CD4-positive, alpha-beta memory T cell (primary cell): Measurements from ENCODE around the gene MXI1. TPM values are rescaled to one million over a fixed set of nuclear protein-coding genes. Genes with fewer than 3 reads are reported as not detected.
A peak's percentile ranks its signal among the peaks of the same experiment; 100 is the strongest.
"Not testable (repeated sequence)": the region's sequence is repeated elsewhere in the genome, so short reads cannot be mapped to it uniquely, and the experiment has no call there.

Experiments used
- CTCF ChIA-PET: fragments of 350-600 bp; sonication (Branson Sonifier 250); formaldehyde crosslinking; loops from one replicate; lab custom pipeline; 2021; ENCODE audit warnings: inconsistent platforms; ENCODE audit not compliant: partially characterized antibody; lab: Charles Lee
- POLR2A ChIA-PET: fragments of 350-600 bp; sonication (Branson Sonifier 250); formaldehyde crosslinking; loops from one replicate; lab custom pipeline; 2021; ENCODE audit not compliant: partially characterized antibody; lab: Charles Lee
- DNase-seq, 5 donors: peaks; one replicate each; pipeline versions ENCODE4 v3.0.0 to v3.0.0-alpha.2; 2020 to 2022; ENCODE audit warnings: mixed read lengths in 1 of 5
- H3K27ac ChIP-seq: one replicate; pipeline ENCODE4 v1.7.0; 2013; ENCODE audit warnings: low read depth, low read length
- H3K27me3 ChIP-seq: 2 replicates; pipeline ENCODE4 v1.7.0; 2013; ENCODE audit warnings: mild to moderate bottlenecking, low read length, moderate library complexity; ENCODE audit not compliant: insufficient read depth
- H3K36me3 ChIP-seq: 2 replicates; pipeline ENCODE4 v1.7.0; 2013; ENCODE audit warnings: mild to moderate bottlenecking, low read length, moderate library complexity; ENCODE audit not compliant: insufficient read depth
- H3K4me1 ChIP-seq: 2 replicates; pipeline ENCODE4 v1.7.0; 2013; ENCODE audit warnings: mild to moderate bottlenecking, low read length, moderate library complexity; ENCODE audit not compliant: insufficient read depth
- H3K4me3 ChIP-seq, 2 donors: one replicate each; pipeline ENCODE4 v1.7.0; 2013; ENCODE audit warnings: low read length in 2 of 2, mild to moderate bottlenecking in 1 of 2
- H3K9me3 ChIP-seq, 2 donors: one replicate each; pipeline ENCODE4 v1.7.0; 2013; ENCODE audit warnings: low read length in 2 of 2, control low read depth in 1 of 2; ENCODE audit not compliant: control insufficient read depth in 1 of 2
- H3K27ac Mint-ChIP-seq, 7 donors: one replicate each; pipeline ENCODE4 v1.8.0; 2020 to 2021; ENCODE audit warnings: mixed read lengths in 7 of 7, mild to moderate bottlenecking in 6 of 7, inconsistent platforms in 3 of 7, moderate library complexity in 3 of 7
- H3K27me3 Mint-ChIP-seq, 2 donors: one replicate each; pipeline ENCODE4 v1.8.0; 2020 to 2021; ENCODE audit warnings: mixed read lengths in 2 of 2
- H3K36me3 Mint-ChIP-seq, 2 donors: one replicate each; pipeline ENCODE4 v1.8.0; 2020 to 2021; ENCODE audit warnings: mixed read lengths in 2 of 2, inconsistent platforms in 1 of 2, mild to moderate bottlenecking in 1 of 2
- H3K4me1 Mint-ChIP-seq, 4 donors: one replicate each; pipeline ENCODE4 v1.8.0; 2020 to 2021; ENCODE audit warnings: mixed read lengths in 4 of 4, mild to moderate bottlenecking in 1 of 4
- H3K4me3 Mint-ChIP-seq, 8 donors: one replicate each; pipeline ENCODE4 v1.8.0; 2020 to 2021; ENCODE audit warnings: mixed read lengths in 8 of 8, mild to moderate bottlenecking in 7 of 8, moderate library complexity in 6 of 8, inconsistent platforms in 3 of 8
- H3K9me3 Mint-ChIP-seq, 8 donors: one replicate each; pipeline ENCODE4 v1.8.0; 2020 to 2021; ENCODE audit warnings: mixed read lengths in 8 of 8, mild to moderate bottlenecking in 5 of 8, inconsistent platforms in 3 of 8, moderate library complexity in 1 of 8
- intact Hi-C: fragments of 100-400 bp; cut with micrococcal nuclease; formaldehyde crosslinking; loops from one replicate; pipeline ENCODE4 v1.15.1; 2023
- polyA plus RNA-seq, 2 donors: library from polyadenylated mRNA; unstranded; fragments of 300-500 nt; fragmentation: Illumina TruSeq; gene quantifications; one replicate each; pipeline ENCODE4 v1.2.3, GENCODE V29; 2021
- total RNA-seq, 2 experiments: library from RNA; stranded (reverse); gene quantifications; one replicate each; pipeline ENCODE4 v1.2.3, GENCODE V29; 2021

Gene MXI1
- total and polyA plus RNA-seq, 4 experiments from 2014 or later = 32.1 to 56.6 (median 52.1) TPM

DNA sequence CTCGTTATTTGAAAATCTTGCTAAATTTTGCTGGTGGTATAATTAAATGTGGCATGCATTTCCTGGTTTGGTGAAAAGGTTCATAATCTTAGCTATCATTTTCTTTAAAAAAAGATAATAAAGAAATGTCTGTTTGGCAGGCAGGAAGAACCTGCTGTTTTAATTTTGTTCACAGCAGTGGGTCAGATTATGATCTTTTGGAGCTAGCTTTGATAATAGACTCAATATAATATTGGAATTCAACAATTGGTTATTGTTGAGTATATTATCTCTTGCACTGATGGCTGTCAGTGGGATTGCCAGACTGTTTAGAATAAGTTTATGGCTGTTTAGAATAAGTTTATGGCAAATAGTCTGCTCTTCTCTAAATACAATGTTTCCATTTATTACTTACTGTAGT lies 35.1 kb downstream of the MXI1 start:
- no peak overlapping the region for H3K27ac ChIP-seq
- peak overlapping the region in 1 of 7 donors; percentile 6 for H3K27ac Mint-ChIP-seq
- ChIA-PET CTCF (interaction anchor here (1.3 to 1.4 kb wide), 3 partner anchors 13 to 33 kb away, joined by 3 read pairs; no protein-coding TSS in a partner anchor), POLR2A (interaction anchor here (0.9 to 1.5 kb wide), 3 partner anchors 10 to 32 kb away, joined by 3 to 6 read pairs (median 3); no protein-coding TSS in a partner anchor)
- peak overlapping the region in 4 of 8 donors; percentile 33 to 71 (median 46) for H3K4me3 Mint-ChIP-seq
- H3K27me3 Mint-ChIP-seq = no peaks in the 10 kb centered on the region
- H3K4me1 Mint-ChIP-seq = peaks cover 22 to 47% (median 36%) of the 10 kb centered on the region in 4 donors
- no peak for DNase-seq
- H3K4me3 ChIP-seq = no peak overlapping the region
- H3K9me3 ChIP-seq = no peaks in the 10 kb centered on the region
- no peaks in the 10 kb centered on the region for H3K27me3 ChIP-seq
- intact Hi-C loops = loop anchor here (5.0 kb wide), 1 partner anchor 35 kb away; the partner anchor contains the start of gene MXI1
- peaks cover 28% of the 10 kb centered on the region for H3K4me1 ChIP-seq
- H3K9me3 Mint-ChIP-seq = peaks cover 0 to 11% (median 0%) of the 10 kb centered on the region in 8 donors
- H3K36me3 Mint-ChIP-seq = peaks cover 37 to 47% of the 10 kb centered on the region in 2 donors
- H3K36me3 ChIP-seq = peaks cover 9% of the 10 kb centered on the region

DNA sequence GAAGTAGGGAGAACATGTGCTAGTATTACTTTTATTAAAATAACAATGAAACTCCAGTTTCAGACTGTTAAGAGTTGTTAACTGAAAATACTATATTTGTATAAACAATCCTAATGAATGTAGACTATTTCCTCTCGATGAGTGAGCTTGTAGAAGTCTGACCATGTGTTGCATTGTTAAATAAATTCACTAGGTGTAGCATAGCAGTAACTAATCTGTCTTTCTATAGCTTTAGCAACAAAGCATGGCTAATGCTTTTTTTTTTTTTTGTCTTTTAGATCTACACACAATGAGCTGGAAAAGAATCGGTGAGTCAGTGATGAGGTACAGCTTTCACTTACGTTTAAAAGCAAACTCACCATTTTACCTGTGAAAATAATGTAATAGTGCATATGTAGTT lies 37.1 kb downstream of the MXI1 start:
- peaks cover 23% of the 10 kb centered on the region for H3K4me1 ChIP-seq
- intact Hi-C loops = loop anchor here (5.0 kb wide), 1 partner anchor 37 kb away; the partner anchor contains the start of gene MXI1
- POLR2A ChIA-PET = interaction anchor here (1.1 to 1.4 kb wide), 2 partner anchors 15 to 60 kb away, joined by 3 to 4 read pairs; partner anchors contain the start of gene SMNDC1
- H3K9me3 ChIP-seq = no peaks in the 10 kb centered on the region
- peaks cover 9% of the 10 kb centered on the region for H3K36me3 ChIP-seq
- H3K4me3 ChIP-seq = no peak overlapping the region
- peaks cover 0 to 4% (median 0%) of the 10 kb centered on the region in 8 donors for H3K9me3 Mint-ChIP-seq
- H3K36me3 Mint-ChIP-seq = peaks cover 28 to 42% of the 10 kb centered on the region in 2 donors
- H3K27ac Mint-ChIP-seq = no peak overlapping the region
- no peaks in the 10 kb centered on the region for H3K27me3 Mint-ChIP-seq
- no peaks in the 10 kb centered on the region for H3K27me3 ChIP-seq
- CTCF ChIA-PET = interaction anchor here (1.0 to 1.8 kb wide), 3 partner anchors 10 to 34 kb away, joined by 3 to 5 read pairs (median 3); no protein-coding TSS in a partner anchor
- H3K4me1 Mint-ChIP-seq = peaks cover 19 to 39% (median 28%) of the 10 kb centered on the region in 4 donors
- no peak overlapping the region for H3K4me3 Mint-ChIP-seq
- no peak for DNase-seq
- no peak overlapping the region for H3K27ac ChIP-seq

DNA sequence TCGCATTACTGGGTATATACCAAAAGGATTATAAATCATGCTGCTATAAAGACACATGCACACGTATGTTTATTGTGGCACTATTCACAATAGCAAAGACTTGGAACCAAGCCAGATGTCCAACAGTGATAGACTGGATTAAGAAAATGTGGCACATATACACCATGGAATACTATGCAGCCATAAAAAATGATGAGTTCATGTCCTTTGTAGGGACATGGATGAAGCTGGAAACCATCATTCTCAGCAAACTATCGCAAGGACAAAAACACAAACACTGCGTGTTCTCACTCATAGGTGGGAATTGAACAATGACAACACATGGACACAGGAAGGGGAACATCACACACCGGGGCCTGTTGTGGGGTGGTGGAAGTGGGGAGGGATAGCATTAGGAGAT lies 40.4 kb downstream of the MXI1 start:
- Mint-ChIP-seq H3K27ac (peak overlapping the region in 2 of 7 donors; percentile 1 to 40), H3K4me1 (peaks cover 13 to 34% (median 21%) of the 10 kb centered on the region in 4 donors), H3K36me3 (peaks cover 25 to 46% of the 10 kb centered on the region in 2 donors)
- H3K9me3 Mint-ChIP-seq, intact Hi-C loops, H3K27me3 Mint-ChIP-seq, H3K4me3 Mint-ChIP-seq, H3K27me3 ChIP-seq, DNase-seq, H3K36me3 ChIP-seq, H3K4me3 ChIP-seq, H3K27ac ChIP-seq, POLR2A ChIA-PET, H3K9me3 ChIP-seq, H3K4me1 ChIP-seq: not testable (repeated sequence)
- CTCF ChIA-PET = interaction anchor here (1.2 kb wide), 1 partner anchor 22 kb away, joined by 3 read pairs; no protein-coding TSS in a partner anchor

DNA sequence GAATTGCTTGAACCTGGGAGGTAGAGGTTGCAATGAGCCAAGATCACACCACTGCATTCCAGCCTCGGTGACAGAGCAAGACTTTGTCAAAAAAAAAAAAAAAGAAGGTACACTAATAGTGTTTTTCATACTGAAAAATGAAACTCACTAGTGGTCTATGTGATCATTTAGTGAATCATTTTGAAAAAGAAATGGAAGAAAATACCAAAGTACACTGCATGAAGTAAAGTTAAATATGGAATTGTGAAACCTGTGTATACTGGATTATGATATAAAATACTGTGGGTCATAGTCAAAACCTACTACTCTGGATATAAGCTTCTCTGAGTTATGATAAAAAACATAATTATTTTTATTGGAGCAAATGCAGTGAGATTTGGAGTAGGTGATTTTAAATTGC lies 42.1 kb downstream of the MXI1 start:
- POLR2A ChIA-PET, H3K36me3 ChIP-seq, CTCF ChIA-PET, DNase-seq, H3K27me3 ChIP-seq, H3K9me3 ChIP-seq, H3K4me3 ChIP-seq, H3K27me3 Mint-ChIP-seq, H3K9me3 Mint-ChIP-seq, intact Hi-C loops, H3K4me3 Mint-ChIP-seq, H3K27ac ChIP-seq: not testable (repeated sequence)
- Mint-ChIP-seq H3K36me3 (peaks cover 25 to 45% of the 10 kb centered on the region in 2 donors), H3K4me1 (peaks cover 20 to 51% (median 31%) of the 10 kb centered on the region in 4 donors), H3K27ac (peak overlapping the region in 1 of 7 donors; percentile 25)
- peaks cover 15% of the 10 kb centered on the region for H3K4me1 ChIP-seq

DNA sequence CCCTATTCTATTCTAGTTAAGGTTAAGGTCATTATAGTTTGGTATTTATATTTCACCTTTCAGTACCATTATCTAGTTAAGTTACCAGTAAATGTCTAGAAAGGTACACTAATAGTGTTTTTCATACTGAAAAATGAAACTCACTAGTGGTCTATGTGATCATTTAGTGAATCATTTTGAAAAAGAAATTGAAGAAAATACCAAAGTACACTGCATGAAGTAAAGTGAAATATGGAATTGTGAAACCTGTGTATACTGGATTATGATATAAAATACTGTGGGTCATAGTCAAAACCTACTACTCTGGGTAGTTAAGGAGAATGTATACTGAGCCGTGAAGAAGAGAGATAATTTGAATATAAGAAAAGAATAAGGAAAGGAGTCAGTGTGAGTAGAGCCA lies 44.0 kb downstream of the MXI1 start:
- intact Hi-C loops = not testable (repeated sequence)
- POLR2A ChIA-PET = interaction anchor here (1.0 to 2.0 kb wide), 4 partner anchors 39 to 43 kb away, joined by 3 to 4 read pairs (median 3); no protein-coding TSS in a partner anchor

DNA sequence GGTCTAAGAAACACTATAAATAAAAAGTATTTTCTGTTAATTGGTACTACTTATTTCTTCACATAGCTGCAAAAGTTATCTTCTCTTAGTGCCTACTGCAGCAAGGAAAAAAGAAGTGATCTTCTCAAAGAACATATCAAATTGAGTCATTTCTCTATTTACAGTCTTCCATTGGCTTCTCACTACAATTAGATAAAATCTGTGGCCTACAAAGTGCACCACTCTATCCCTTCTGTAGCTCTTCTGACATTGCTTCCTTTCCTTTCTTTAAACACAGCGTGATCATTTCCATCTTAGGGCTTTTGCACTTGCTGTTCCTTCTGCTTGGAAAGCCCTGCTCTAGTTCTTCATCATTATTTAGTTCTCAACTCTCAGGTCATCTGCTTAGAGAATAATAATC lies 44.7 kb downstream of the MXI1 start:
- no peaks in the 10 kb centered on the region for H3K36me3 ChIP-seq
- ChIA-PET CTCF (interaction anchor here (1.3 kb wide), 1 partner anchor 41 kb away, joined by 3 read pairs; no protein-coding TSS in a partner anchor), POLR2A (interaction anchor here (0.5 to 2.0 kb wide), 5 partner anchors 10 to 44 kb away, joined by 3 to 4 read pairs (median 3); no protein-coding TSS in a partner anchor)
- H3K4me1 ChIP-seq = peaks cover 15% of the 10 kb centered on the region
- H3K4me3 ChIP-seq = no peak overlapping the region
- Mint-ChIP-seq H3K4me1 (peaks cover 24 to 46% (median 34%) of the 10 kb centered on the region in 4 donors), H3K27ac (peak overlapping the region in 4 of 7 donors; percentile 21 to 67 (median 56)), H3K36me3 (peaks cover 16 to 38% of the 10 kb centered on the region in 2 donors), H3K9me3 (peaks cover 0 to 8% (median 3%) of the 10 kb centered on the region in 8 donors), H3K4me3 (peak overlapping the region in 4 of 8 donors; percentile 4 to 43 (median 32)), H3K27me3 (no peaks in the 10 kb centered on the region)
- no peaks in the 10 kb centered on the region for H3K9me3 ChIP-seq
- no peak overlapping the region for H3K27ac ChIP-seq
- no peak for DNase-seq
- intact Hi-C loops = no loop called here
- no peaks in the 10 kb centered on the region for H3K27me3 ChIP-seq

More for the DNA sequence above, 44.0 kb downstream of the MXI1 start:
- Mint-ChIP-seq H3K27ac (peak overlapping the region in 5 of 7 donors; percentile 12 to 78 (median 71)), H3K4me3 (peak overlapping the region in 3 of 8 donors; percentile 2 to 8 (median 4)), H3K4me1 (peaks cover 24 to 54% (median 31%) of the 10 kb centered on the region in 4 donors), H3K36me3 (peaks cover 23 to 41% of the 10 kb centered on the region in 2 donors)
- H3K27me3 Mint-ChIP-seq, H3K4me3 ChIP-seq, H3K27me3 ChIP-seq, H3K27ac ChIP-seq, H3K9me3 ChIP-seq, DNase-seq, H3K36me3 ChIP-seq, H3K9me3 Mint-ChIP-seq: not testable (repeated sequence)
- H3K4me1 ChIP-seq = peaks cover 15% of the 10 kb centered on the region
- CTCF ChIA-PET = interaction anchor here (1.3 kb wide), 1 partner anchor 41 kb away, joined by 3 read pairs; no protein-coding TSS in a partner anchor

DNA sequence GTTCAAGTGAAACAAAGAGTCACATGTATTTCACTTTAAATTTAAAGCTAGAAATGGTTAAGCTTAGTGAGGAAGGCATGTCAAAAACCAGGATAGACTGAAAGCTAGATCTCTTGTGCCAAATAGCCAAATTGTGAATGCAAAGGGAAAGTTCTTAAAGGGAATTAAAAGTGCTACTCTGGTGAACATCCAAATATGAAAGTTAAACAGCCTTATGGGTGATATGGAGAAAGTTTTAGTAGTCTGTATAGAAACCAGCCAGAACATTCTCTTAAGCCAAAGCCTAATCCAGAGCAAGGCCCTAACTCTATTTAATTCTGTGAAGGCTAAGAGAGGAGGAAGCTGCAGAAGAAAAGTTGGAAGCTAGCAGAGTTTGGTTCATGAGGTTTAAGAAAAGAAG lies 47.1 kb downstream of the MXI1 start:
- Mint-ChIP-seq H3K36me3 (peaks cover 11 to 26% of the 10 kb centered on the region in 2 donors), H3K4me1 (peaks cover 24 to 43% (median 34%) of the 10 kb centered on the region in 4 donors), H3K9me3 (peaks cover 0 to 8% (median 3%) of the 10 kb centered on the region in 8 donors), H3K27ac (peak overlapping the region in 5 of 7 donors; percentile 33 to 77 (median 53)), H3K4me3 (peak overlapping the region in 7 of 8 donors; percentile 4 to 70 (median 60)), H3K27me3 (no peaks in the 10 kb centered on the region)
- Histone ChIP-seq H3K27me3 (no peaks in the 10 kb centered on the region), H3K27ac (no peak overlapping the region), H3K9me3 (no peaks in the 10 kb centered on the region), H3K4me3 (no peak overlapping the region), H3K36me3 (no peaks in the 10 kb centered on the region), H3K4me1 (peaks cover 15% of the 10 kb centered on the region)
- intact Hi-C loops = loop anchor here (2.0 kb wide), 2 partner anchors 14 kb away; no protein-coding TSS in a partner anchor
- ChIA-PET POLR2A (interaction anchor here (1.4 to 2.6 kb wide), 3 partner anchors 13 to 43 kb away, joined by 3 to 9 read pairs (median 5); no protein-coding TSS in a partner anchor), CTCF (interaction anchor here (0.7 to 2.3 kb wide), 5 partner anchors 10 to 117 kb away, joined by 3 to 5 read pairs (median 3); no protein-coding TSS in a partner anchor)
- DNase-seq = no peak
